Neural progenitor cell (in vitro differentiated cells): ENCODE data around the gene COL25A1. TPM values are rescaled to one million over a fixed set of nuclear protein-coding genes. Genes with fewer than 3 reads are reported as not detected.

Experiments used
- DNase-seq: peaks from one replicate; pipeline ENCODE4 v3.0.0-alpha.2; 2016; ENCODE audit warnings: low spot score
- H2AFZ ChIP-seq: fragments of 200-600 bp; sonication (generic); replicated peaks from 2 replicates; pipeline ENCODE4 v1.6.1; 2016; ENCODE audit warnings: antibody characterized with exemption
- H3F3A ChIP-seq: fragments of 200-600 bp; sonication (generic); 2 replicates; pipeline ENCODE4 v1.6.1; 2016; ENCODE audit warnings: antibody characterized with exemption, low read depth
- H3K27ac ChIP-seq: fragments of 200-600 bp; sonication (generic); 2 replicates; pipeline ENCODE4 v1.5.1; 2016; ENCODE audit warnings: mild to moderate bottlenecking
- H3K27me3 ChIP-seq: fragments of 200-600 bp; sonication (generic); 2 replicates; pipeline ENCODE4 v1.6.1; 2016; ENCODE audit warnings: mild to moderate bottlenecking, moderate library complexity
- H3K36me3 ChIP-seq: fragments of 200-600 bp; sonication (generic); 2 replicates; pipeline ENCODE4 v1.5.1; 2016
- H3K4me1 ChIP-seq: fragments of 200-600 bp; sonication (generic); 2 replicates; pipeline ENCODE4 v1.6.1; 2016; ENCODE audit warnings: mixed run types
- H3K4me2 ChIP-seq: fragments of 200-600 bp; sonication (generic); 2 replicates; pipeline ENCODE4 v1.6.1; 2016
- H3K4me3 ChIP-seq: fragments of 200-600 bp; sonication (generic); 2 replicates; pipeline ENCODE4 v1.5.1; 2016
- H3K79me2 ChIP-seq: fragments of 200-600 bp; sonication (generic); 2 replicates; pipeline ENCODE4 v1.6.1; 2016; ENCODE audit warnings: low read depth
- H3K9ac ChIP-seq: fragments of 200-600 bp; sonication (generic); 2 replicates; pipeline ENCODE4 v1.6.1; 2016
- H3K9me3 ChIP-seq: fragments of 200-600 bp; sonication (generic); 2 replicates; pipeline ENCODE4 v1.5.1; 2016; ENCODE audit warnings: low read depth
- H4K20me1 ChIP-seq: fragments of 200-600 bp; sonication (generic); 2 replicates; pipeline ENCODE4 v1.6.1; 2016; ENCODE audit warnings: low read depth
- H3K27ac Mint-ChIP-seq: 3 replicates; pipeline ENCODE4 v1.8.0; 2021; ENCODE audit warnings: mixed read lengths
- H3K27me3 Mint-ChIP-seq: 2 replicates; pipeline ENCODE4 v1.8.0; 2022; ENCODE audit warnings: low read depth, mild to moderate bottlenecking, inconsistent platforms, moderate library complexity, mixed read lengths; ENCODE audit not compliant: insufficient read depth
- H3K36me3 Mint-ChIP-seq: 3 replicates; pipeline ENCODE4 v1.8.0; 2021; ENCODE audit warnings: mixed read lengths
- H3K4me1 Mint-ChIP-seq: 3 replicates; pipeline ENCODE4 v1.8.0; 2021; ENCODE audit warnings: mixed read lengths
- H3K4me3 Mint-ChIP-seq: 3 replicates; pipeline ENCODE4 v1.8.0; 2021; ENCODE audit warnings: mild to moderate bottlenecking, moderate library complexity, mixed read lengths
- H3K9me3 Mint-ChIP-seq: 3 replicates; pipeline ENCODE4 v1.8.0; 2020; ENCODE audit warnings: mixed read lengths
- EZH2 ChIP-seq: fragments of 200-600 bp; sonication (generic); IDR thresholded peaks from 2 replicates; pipeline ENCODE4 v1.6.1; 2017; ENCODE audit warnings: antibody characterized with exemption, mild to moderate bottlenecking, moderate library complexity
- EZH2phosphoT487 ChIP-seq: fragments of 200-600 bp; sonication (generic); IDR thresholded peaks from 2 replicates; pipeline ENCODE4 v1.6.1; 2017; ENCODE audit warnings: antibody characterized with exemption
- total RNA-seq: library from RNA; depleted of rRNA; stranded (reverse); fragments of >200 nt; gene quantifications from 2 replicates; pipeline ENCODE4 v1.2.3, GENCODE V29; 2015; ENCODE audit warnings: low replicate concordance
- TF ChIP-seq, protein P1 (sequence below): fragments of 200-600 bp; sonication (generic); IDR thresholded peaks from 2 replicates; pipeline ENCODE4 v1.5.1; 2017; ENCODE audit warnings: antibody characterized with exemption, mild to moderate bottlenecking

COL25A1 gene
- total RNA-seq, 1 donor from 2014 or later, result 1.3 TPM

DNA sequence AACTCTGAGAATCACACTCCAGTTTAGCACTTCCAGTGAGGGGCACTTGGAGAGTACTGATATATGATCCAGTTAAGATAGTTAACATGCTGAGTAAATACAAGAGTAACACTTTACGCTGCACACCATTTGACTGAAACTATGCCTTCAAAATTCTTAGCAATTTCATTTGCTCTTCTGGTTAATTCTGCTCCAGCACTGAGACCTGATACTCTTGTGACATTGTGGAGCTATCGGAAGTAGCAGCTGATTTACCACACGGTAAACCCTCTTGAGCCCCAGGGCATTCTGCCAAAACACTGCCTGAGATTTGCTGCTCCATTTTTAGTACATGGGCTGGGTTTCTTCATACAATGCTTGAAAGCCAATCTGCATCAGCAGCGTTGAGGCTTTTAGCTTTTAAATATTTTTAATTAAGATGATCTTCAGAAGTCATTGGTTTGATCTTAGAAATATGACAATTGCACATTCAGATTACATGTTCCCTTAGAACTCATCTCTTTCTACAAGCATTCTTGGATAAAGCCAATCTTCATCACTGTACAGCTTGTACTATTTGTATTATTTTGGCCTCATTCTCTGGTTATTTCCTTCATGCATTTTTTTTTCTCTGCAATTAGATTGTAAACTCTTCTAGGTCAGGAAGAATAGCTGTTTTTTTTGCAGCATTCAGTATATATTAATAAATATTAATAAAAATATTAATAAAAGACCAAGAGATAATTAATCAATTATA lies 471.8 kb downstream of the COL25A1 start:
- no peaks in the 10 kb centered on the region for H3K36me3 ChIP-seq
- no peaks in the 10 kb centered on the region for H3K27me3 Mint-ChIP-seq
- H3K79me2 ChIP-seq, result no peaks in the 10 kb centered on the region
- H3K27ac Mint-ChIP-seq, result no peak overlapping the region
- peaks cover 3% of the 10 kb centered on the region for H3K4me1 ChIP-seq
- H3K4me1 Mint-ChIP-seq, result peaks cover 2% of the 10 kb centered on the region
- H3K9me3 Mint-ChIP-seq, result no peaks in the 10 kb centered on the region
- H3K9ac ChIP-seq, result no peak overlapping the region
- no peak overlapping the region for H3K4me2 ChIP-seq
- H3K36me3 Mint-ChIP-seq, result no peaks in the 10 kb centered on the region
- H3K4me3 ChIP-seq, result no peak overlapping the region
- no peak overlapping the region for H2AFZ ChIP-seq
- no peak overlapping the region for H3K4me3 Mint-ChIP-seq
- no peaks in the 10 kb centered on the region for H3K27me3 ChIP-seq
- TF ChIP-seq, protein P1, sequence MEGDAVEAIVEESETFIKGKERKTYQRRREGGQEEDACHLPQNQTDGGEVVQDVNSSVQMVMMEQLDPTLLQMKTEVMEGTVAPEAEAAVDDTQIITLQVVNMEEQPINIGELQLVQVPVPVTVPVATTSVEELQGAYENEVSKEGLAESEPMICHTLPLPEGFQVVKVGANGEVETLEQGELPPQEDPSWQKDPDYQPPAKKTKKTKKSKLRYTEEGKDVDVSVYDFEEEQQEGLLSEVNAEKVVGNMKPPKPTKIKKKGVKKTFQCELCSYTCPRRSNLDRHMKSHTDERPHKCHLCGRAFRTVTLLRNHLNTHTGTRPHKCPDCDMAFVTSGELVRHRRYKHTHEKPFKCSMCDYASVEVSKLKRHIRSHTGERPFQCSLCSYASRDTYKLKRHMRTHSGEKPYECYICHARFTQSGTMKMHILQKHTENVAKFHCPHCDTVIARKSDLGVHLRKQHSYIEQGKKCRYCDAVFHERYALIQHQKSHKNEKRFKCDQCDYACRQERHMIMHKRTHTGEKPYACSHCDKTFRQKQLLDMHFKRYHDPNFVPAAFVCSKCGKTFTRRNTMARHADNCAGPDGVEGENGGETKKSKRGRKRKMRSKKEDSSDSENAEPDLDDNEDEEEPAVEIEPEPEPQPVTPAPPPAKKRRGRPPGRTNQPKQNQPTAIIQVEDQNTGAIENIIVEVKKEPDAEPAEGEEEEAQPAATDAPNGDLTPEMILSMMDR, result no peak
- H3K9me3 ChIP-seq, result no peaks in the 10 kb centered on the region
- no peaks in the 10 kb centered on the region for H3F3A ChIP-seq
- H3K27ac ChIP-seq, result no peak overlapping the region
- H4K20me1 ChIP-seq, result no peaks in the 10 kb centered on the region
- DNase-seq, result no peak

DNA sequence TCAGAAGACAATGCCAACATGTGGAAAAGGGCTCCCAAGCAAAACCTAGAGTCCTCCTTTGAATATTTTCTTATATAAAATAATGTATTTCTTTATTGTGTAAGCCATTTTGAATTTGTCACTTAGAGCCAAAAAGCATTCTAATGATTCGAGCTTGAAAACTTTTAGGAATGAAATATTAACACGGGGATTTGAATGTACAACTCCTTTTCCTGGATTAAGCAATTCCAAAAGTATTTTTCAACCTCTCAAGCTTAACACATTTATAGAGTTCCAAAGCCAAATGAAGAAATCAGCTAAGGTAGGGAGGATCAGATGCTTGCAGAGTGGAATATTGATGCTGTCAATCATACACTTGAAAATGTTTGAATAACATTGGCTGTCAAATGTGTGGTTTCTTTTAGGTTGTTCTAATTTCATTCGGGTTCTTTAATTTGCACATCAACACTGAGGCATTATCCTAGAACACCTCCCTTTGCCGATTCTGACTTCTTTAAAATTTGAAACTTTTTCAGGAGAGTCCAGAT lies 472.4 kb downstream of the COL25A1 start:
- H4K20me1 ChIP-seq, result no peaks in the 10 kb centered on the region
- H3K4me3 Mint-ChIP-seq, result no peak overlapping the region
- DNase-seq, result no peak
- H3K36me3 ChIP-seq, result no peaks in the 10 kb centered on the region
- H3K4me1 ChIP-seq, result peaks cover 3% of the 10 kb centered on the region
- no peaks in the 10 kb centered on the region for H3K9me3 Mint-ChIP-seq
- peaks cover 2% of the 10 kb centered on the region for H3K4me1 Mint-ChIP-seq
- TF ChIP-seq EZH2phosphoT487, result no peak
- no peak for TF ChIP-seq EZH2
- H3K36me3 Mint-ChIP-seq, result no peaks in the 10 kb centered on the region
- no peaks in the 10 kb centered on the region for H3K9me3 ChIP-seq
- H3K27ac ChIP-seq, result no peak overlapping the region
- H3K27me3 ChIP-seq, result no peaks in the 10 kb centered on the region
- H3K4me3 ChIP-seq, result no peak overlapping the region
- no peaks in the 10 kb centered on the region for H3K27me3 Mint-ChIP-seq
- H3K9ac ChIP-seq, result no peak overlapping the region
- H3K27ac Mint-ChIP-seq, result no peak overlapping the region
- no peaks in the 10 kb centered on the region for H3F3A ChIP-seq
- no peak overlapping the region for H2AFZ ChIP-seq
- no peak overlapping the region for H3K4me2 ChIP-seq
- H3K79me2 ChIP-seq, result no peaks in the 10 kb centered on the region

DNA sequence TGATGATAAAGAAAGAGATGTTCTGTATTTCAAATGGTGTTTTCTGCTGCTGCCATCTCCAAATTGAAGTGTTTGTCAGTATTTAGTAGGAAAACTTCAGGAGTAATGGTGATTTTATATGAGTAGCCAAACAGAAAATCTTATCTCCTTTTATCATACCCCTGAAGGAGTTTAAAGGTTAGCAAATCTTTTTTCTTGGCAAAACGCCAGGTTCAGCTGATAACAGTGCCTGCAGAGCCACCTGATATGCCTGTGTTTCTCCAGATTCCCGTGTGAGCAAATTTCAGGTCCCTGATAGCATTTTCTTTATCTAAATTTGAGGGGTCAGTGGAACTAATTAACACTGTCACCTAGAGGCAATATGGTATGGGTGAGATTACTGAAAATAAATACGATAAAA lies 473.8 kb downstream of the COL25A1 start:
- TF ChIP-seq EZH2 (no peak), EZH2phosphoT487 (no peak)
- Histone ChIP-seq H3K4me2 (no peak overlapping the region), H3K27ac (no peak overlapping the region), H3K4me1 (no peaks in the 10 kb centered on the region), H2AFZ (no peak overlapping the region), H3K27me3 (no peaks in the 10 kb centered on the region), H4K20me1 (no peaks in the 10 kb centered on the region), H3F3A (no peaks in the 10 kb centered on the region), H3K9me3 (no peaks in the 10 kb centered on the region), H3K79me2 (no peaks in the 10 kb centered on the region), H3K9ac (no peak overlapping the region), H3K4me3 (no peak overlapping the region), H3K36me3 (no peaks in the 10 kb centered on the region)
- H3K4me3 Mint-ChIP-seq, result no peak overlapping the region
- H3K27me3 Mint-ChIP-seq, result no peaks in the 10 kb centered on the region
- no peaks in the 10 kb centered on the region for H3K9me3 Mint-ChIP-seq
- H3K36me3 Mint-ChIP-seq, result no peaks in the 10 kb centered on the region
- no peak overlapping the region for H3K27ac Mint-ChIP-seq
- DNase-seq, result no peak
- H3K4me1 Mint-ChIP-seq, result no peaks in the 10 kb centered on the region

DNA sequence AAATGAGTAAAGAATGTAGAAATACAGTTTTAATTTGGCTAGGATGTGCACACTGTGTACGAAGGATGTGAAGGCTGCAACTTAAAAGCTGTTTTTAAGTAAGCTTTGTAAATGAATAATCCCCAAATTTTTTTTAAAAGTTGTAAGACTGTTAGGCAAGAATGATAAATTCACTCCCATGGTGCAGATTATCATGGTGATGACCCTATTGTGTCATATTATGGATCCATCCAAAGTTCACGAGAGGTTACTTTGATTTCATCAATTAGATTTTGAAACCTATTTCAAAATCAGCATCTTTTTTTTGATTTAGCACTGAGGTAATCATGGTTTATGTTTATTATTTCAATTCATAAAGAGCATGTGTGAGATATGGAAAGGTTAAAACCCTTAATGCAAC lies 476.7 kb downstream of the COL25A1 start:
- Mint-ChIP-seq H3K27ac (no peak overlapping the region), H3K27me3 (no peaks in the 10 kb centered on the region), H3K4me3 (no peak overlapping the region), H3K9me3 (no peaks in the 10 kb centered on the region), H3K4me1 (no peaks in the 10 kb centered on the region), H3K36me3 (no peaks in the 10 kb centered on the region)
- no peak overlapping the region for H3K9ac ChIP-seq
- H3K4me2 ChIP-seq, result no peak overlapping the region
- no peaks in the 10 kb centered on the region for H3K27me3 ChIP-seq
- H3K27ac ChIP-seq, result no peak overlapping the region
- no peak overlapping the region for H3K4me3 ChIP-seq
- H2AFZ ChIP-seq, result no peak overlapping the region
- H3K36me3 ChIP-seq, result no peaks in the 10 kb centered on the region
- H3F3A ChIP-seq, result no peaks in the 10 kb centered on the region
- TF ChIP-seq EZH2 (no peak), EZH2phosphoT487 (no peak)
- TF ChIP-seq, protein P1, result no peak
- no peaks in the 10 kb centered on the region for H3K79me2 ChIP-seq
- no peak for DNase-seq
- H4K20me1 ChIP-seq, result no peaks in the 10 kb centered on the region
- no peaks in the 10 kb centered on the region for H3K4me1 ChIP-seq
- H3K9me3 ChIP-seq, result no peaks in the 10 kb centered on the region
